Activated CD4-positive, CD25-positive, alpha-beta regulatory T cell treated with anti-CD3 and anti-CD28 coated beads, Interleukin-2, amount 50 U/mL, for 24 hours (primary cell): ENCODE measurements around the gene STARD9.

Experiments
- ATAC-seq, 2 donors: fragments of 150-1000 bp; cut with Tn5 transposase; one replicate each; pipeline ENCODE4 v1.10.0; 2021; ENCODE audit warnings: mild to moderate bottlenecking in 1 of 2, moderate library complexity in 1 of 2

STARD9 gene

GRCh38 chr15:42632105-42632675, 56.8 kb downstream of the STARD9 start:
- no peak for ATAC-seq

GRCh38 chr15:42640109-42640508, 64.7 kb downstream of the STARD9 start:
- no peak for ATAC-seq

- ATAC-seq = peak; percentile 84 to 94
Measured at GRCh38 chr15:42650208-42651066, 75.0 kb downstream of the STARD9 start.

- ATAC-seq = no peak
Measured at GRCh38 chr15:42665827-42666226, 90.4 kb downstream of the STARD9 start.

- no peak for ATAC-seq
Measured at GRCh38 chr15:42667855-42668254, 92.4 kb downstream of the STARD9 start.

GRCh38 chr15:42670451-42670850, 95.0 kb downstream of the STARD9 start:
- no peak for ATAC-seq

- no peak for ATAC-seq
Measured at GRCh38 chr15:42672444-42672843, 97.0 kb downstream of the STARD9 start.

- ATAC-seq = no peak
Measured at GRCh38 chr15:42674472-42674871, 99.1 kb downstream of the STARD9 start.

- ATAC-seq = no peak
Measured at GRCh38 chr15:42675021-42675420, 99.6 kb downstream of the STARD9 start.

- no peak for ATAC-seq
Measured at GRCh38 chr15:42679285-42680141, 104.1 kb downstream of the STARD9 start.

- peak; percentile 94 to 98 for ATAC-seq
Measured at GRCh38 chr15:42680142-42680482, 104.7 kb downstream of the STARD9 start.

- no peak for ATAC-seq
Measured at GRCh38 chr15:42681119-42681518, 105.7 kb downstream of the STARD9 start.

GRCh38 chr15:42686281-42686680, 110.9 kb downstream of the STARD9 start:
- no peak for ATAC-seq

- no peak for ATAC-seq
Measured at GRCh38 chr15:42687740-42688139, 112.3 kb downstream of the STARD9 start.

GRCh38 chr15:42688301-42688700, 112.9 kb downstream of the STARD9 start:
- ATAC-seq = no peak

GRCh38 chr15:42691308-42691707, 115.9 kb downstream of the STARD9 start:
- no peak for ATAC-seq

- ATAC-seq = no peak
Measured at GRCh38 chr15:42691770-42692169, 116.4 kb downstream of the STARD9 start.

- ATAC-seq = no peak
Measured at GRCh38 chr15:42692536-42692935, 117.1 kb downstream of the STARD9 start.

GRCh38 chr15:42692997-42693396, 117.6 kb downstream of the STARD9 start:
- no peak for ATAC-seq

- ATAC-seq = no peak
Measured at GRCh38 chr15:42693496-42693895, 118.1 kb downstream of the STARD9 start.

- ATAC-seq = no peak
Measured at GRCh38 chr15:42693942-42694341, 118.5 kb downstream of the STARD9 start.

GRCh38 chr15:42694398-42694797, 119.0 kb downstream of the STARD9 start:
- no peak for ATAC-seq

GRCh38 chr15:42695527-42696071, 120.2 kb downstream of the STARD9 start:
- no peak for ATAC-seq
